GM19240 (cell line): Measurements from ENCODE around the gene PRPF6.
A peak's percentile ranks its signal among the peaks of the same experiment; 100 is the strongest.
"Not testable (repeated sequence)": the region's sequence is repeated elsewhere in the genome, so short reads cannot be mapped to it uniquely, and the experiment has no call there.

Experiments
- DNase-seq: peaks from one replicate; pipeline ENCODE4 v3.0.0; 2011; ENCODE audit warnings: low spot score; ENCODE audit not compliant: insufficient read length

Gene PRPF6

DNA sequence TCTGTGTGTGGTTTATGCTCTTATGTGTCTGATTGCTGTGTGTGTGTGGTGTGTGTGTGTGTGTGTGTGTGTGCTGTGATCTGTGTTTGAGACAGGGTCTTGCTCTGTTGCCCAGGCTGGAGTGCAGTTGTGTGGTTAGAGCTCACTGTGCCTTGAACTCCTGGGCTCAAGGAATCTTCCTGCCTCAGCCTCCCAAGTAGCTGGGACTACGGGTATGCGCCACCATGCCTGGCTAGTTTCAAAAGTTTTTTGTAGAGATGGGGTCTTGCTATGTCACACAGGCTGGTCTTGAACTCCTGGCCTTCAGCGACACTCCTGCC, 7.8 kb upstream of the PRPF6 start:
- no peak for DNase-seq

DNA sequence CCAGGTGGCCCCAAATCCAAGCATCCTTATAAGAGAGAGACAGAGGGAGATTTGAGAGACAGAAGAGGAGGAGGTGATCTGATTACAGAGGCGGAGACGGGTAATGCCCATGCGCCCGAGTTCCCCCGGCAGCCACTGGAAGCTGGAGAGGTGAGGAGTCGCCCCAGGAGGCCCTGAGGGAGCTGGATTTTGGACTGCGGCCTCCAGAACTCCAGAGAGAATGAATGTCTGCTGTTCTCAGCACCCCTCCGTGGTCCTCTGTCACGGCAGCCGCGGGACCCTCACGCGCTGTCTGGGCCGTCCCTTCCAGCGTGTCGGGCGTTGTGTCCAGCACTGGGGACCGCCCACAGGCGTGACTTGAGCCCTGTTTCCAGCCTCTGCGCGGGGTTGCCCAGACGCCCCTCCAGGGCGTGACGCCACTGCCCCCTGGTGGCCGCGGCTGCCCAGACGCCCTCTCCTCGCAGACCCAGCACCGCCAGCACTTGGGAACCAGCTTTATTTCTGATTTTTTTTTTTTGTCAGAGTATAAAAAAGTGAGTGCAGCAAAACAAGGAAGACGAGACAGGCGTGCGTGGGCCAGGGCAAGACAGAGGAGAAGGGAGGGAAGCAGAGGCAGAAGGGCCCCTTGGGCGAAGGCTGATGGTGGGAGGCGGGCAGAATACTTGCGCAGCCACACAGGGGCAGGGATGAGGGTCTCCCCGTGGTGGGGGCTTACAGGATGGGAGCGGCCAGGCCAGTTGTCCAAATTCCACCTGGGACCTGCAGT, 7.1 kb upstream of the PRPF6 start:
- peak; percentile 87 for DNase-seq

- no peak for DNase-seq
Measured at GRCh38 chr20:63974402-63975200, 6.3 kb upstream of the PRPF6 start.

GRCh38 chr20:63976511-63976910, 4.4 kb upstream of the PRPF6 start:
- not testable (repeated sequence) for DNase-seq

DNA sequence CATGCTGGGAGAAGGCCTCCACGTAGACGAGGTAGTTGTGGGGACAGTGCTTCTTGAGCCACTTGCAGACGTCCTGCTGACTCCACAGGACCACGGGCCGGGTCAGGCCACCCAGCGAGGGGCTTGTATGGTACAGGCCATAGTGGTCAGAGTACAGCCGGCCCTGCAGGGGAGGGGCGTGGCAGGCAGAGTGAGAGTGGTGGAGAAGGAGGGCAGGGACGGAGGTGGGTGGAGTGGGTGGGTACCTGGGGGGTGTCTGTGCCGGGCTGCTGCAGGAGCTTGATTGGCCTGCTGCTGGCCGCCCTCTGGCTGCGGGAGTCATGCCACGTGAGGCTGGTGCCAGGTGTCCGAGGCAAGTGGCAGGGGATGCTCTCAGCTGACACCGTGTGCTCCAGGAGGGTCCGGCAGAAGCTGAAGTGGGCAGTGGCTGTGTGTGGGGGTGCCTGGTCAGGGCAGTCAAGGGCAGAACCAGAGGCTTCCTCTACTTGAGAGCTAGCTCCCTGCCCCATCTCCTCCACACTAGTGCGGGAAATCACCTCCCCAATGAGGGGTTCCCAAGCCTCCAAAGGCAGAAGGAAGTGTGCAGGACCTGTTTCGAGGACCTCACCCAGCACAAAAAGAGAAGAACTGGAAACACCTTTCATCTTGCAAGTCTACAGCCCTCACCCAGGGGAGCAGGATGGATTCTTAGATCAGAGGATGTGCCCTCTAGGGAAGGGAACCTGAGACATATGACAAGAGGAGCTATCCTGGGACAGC, 3.8 kb upstream of the PRPF6 start:
- no peak for DNase-seq

- no peak for DNase-seq
Measured at GRCh38 chr20:63977739-63978276, 3.1 kb upstream of the PRPF6 start.

GRCh38 chr20:63978319-63979228, 2.4 kb upstream of the PRPF6 start:
- no peak for DNase-seq

DNA sequence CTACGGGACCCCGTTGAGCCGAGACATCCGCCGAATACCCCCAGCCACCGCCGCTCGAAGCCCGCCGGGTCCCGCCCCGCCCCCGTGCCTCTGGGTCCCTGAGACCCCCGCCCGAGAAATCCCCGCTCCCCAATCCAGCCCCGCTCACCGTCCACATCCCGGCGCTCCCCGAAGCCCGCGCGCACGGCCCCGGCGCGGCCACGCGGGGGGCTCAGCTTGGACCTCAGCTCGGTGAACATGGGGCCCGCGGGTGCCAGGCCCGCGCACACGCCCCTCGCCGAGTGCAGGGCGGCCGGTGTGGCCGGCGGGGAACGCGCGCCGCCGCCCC, 1.7 kb upstream of the PRPF6 start:
- no peak for DNase-seq

GRCh38 chr20:63979557-63980316, 1.2 kb upstream of the PRPF6 start, which contains the start of gene SAMD10:
Gene SAMD10 (minus strand): TSS chr20:63979642. CDS start chr20:63979467, 175 bp downstream.
- peak; percentile 57 for DNase-seq

GRCh38 chr20:63980317-63980805, 571 bp upstream of the PRPF6 start:
- no peak for DNase-seq

GRCh38 chr20:63982937-63983336, 2.0 kb downstream of the PRPF6 start:
- DNase-seq = no peak

DNA sequence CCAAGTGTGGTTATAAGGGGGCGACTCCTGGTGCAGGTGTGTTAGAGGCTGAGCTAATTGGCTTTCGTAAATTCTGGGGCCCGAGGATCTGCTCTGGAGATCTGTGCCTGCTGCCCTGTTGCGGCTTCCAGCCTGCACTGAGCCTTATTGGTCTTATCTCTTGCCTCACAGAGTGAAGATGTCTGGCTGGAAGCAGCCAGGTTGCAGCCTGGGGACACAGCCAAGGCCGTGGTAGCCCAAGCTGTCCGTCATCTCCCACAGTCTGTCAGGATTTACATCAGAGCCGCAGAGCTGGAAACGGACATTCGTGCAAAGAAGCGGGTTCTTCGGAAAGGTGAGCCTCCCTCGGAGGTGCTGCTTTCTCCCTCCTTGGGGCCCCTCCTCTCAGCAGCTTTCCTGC, 20.0 kb downstream of the PRPF6 start:
- DNase-seq = no peak

- no peak for DNase-seq
Measured at GRCh38 chr20:64001607-64002011, 20.7 kb downstream of the PRPF6 start.

GRCh38 chr20:64003960-64004725, 23.2 kb downstream of the PRPF6 start:
- no peak for DNase-seq

- no peak for DNase-seq
Measured at GRCh38 chr20:64005394-64005793, 24.5 kb downstream of the PRPF6 start.

DNA sequence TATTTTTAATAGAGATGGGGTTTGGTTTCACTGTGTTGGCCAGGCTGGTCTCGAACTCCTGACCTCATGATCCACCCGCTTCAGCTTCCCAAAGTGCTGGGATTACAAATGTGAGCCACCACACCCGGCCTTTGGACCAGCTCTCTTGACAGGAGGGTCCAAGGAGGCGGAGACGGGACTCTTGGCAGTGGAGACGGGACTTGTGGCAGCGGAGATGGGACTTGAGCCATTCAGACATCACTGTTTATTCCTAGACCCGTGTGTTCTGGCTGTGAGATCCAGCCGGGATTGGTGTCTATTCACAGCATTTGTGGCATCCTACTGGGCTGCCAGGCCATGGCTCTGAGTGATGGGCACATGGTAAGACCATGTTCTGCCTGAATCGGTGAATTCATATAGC, 25.6 kb downstream of the PRPF6 start:
- DNase-seq = no peak

DNA sequence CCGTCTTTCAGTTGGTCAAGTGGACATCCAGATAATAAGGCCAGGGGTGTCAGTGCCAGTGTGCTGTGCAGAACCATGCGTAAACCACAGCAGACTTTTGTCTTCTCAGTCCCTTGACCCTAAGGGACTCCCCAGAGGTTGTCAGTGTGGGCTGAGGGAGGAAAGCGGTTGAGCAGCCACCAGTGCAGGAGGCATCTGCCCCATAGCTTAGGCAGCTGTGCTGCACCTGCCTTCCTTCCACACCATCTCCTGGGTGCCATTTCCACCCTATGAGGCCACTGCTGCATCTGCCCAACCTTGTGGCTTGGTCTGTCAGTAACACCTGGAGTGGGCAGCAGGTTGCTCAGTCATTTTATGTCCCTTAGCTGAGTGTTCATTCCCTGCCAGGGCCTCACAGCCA, 26.0 kb downstream of the PRPF6 start:
- DNase-seq = no peak

- DNase-seq = no peak
Measured at GRCh38 chr20:64009811-64010387, 29.0 kb downstream of the PRPF6 start.

GRCh38 chr20:64010711-64011237, 29.8 kb downstream of the PRPF6 start:
- no peak for DNase-seq
